CD4-positive, alpha-beta T cell (primary cell): ENCODE results near the gene GPX3. TPM values are rescaled to one million over a fixed set of nuclear protein-coding genes. Genes with fewer than 3 reads are reported as not detected.

Experiments
- ATAC-seq: fragments of 200-7000 bp; cut with Tn5 transposase; one replicate; pipeline ENCODE4 v1.10.0; 2022; ENCODE audit warnings: mild to moderate bottlenecking; ENCODE audit not compliant: poor library complexity
- CTCF ChIA-PET: fragments of 350-600 bp; sonication (Branson Sonifier 250); formaldehyde crosslinking; loops from one replicate; lab custom pipeline; 2021; ENCODE audit warnings: antibody characterized with exemption, inconsistent platforms; lab: Charles Lee
- POLR2A ChIA-PET: fragments of 350-600 bp; sonication (Branson Sonifier 250); formaldehyde crosslinking; loops from one replicate; lab custom pipeline; 2021; ENCODE audit warnings: antibody characterized with exemption, inconsistent platforms; lab: Charles Lee
- DNase-seq, 14 experiments: peaks; one replicate each; pipeline ENCODE4 v3.0.0-alpha.2; 2013 to 2020; ENCODE audit warnings: mixed read lengths in 2 of 14
- H3K27ac ChIP-seq, 2 donors: one replicate each; pipeline versions ENCODE4 v1.5.1 to v1.7.0; 2013; ENCODE audit warnings: low read length in 2 of 2, low read depth in 1 of 2, mild to moderate bottlenecking in 1 of 2
- H3K27me3 ChIP-seq, 2 experiments: 1 replicate in 1 of 2; 2 replicates in 1 of 2; pipeline versions ENCODE4 v1.6.1 to v1.7.0; 2013; ENCODE audit warnings: low read length in 2 of 2, control low read depth in 1 of 2, mild to moderate bottlenecking in 1 of 2, moderate library complexity in 1 of 2; ENCODE audit not compliant: insufficient read depth in 2 of 2, control insufficient read depth in 1 of 2
- H3K36me3 ChIP-seq: one replicate; pipeline ENCODE4 v1.6.1; 2013; ENCODE audit warnings: low read length, control low read depth; ENCODE audit not compliant: insufficient read depth
- H3K4me1 ChIP-seq: one replicate; pipeline ENCODE4 v1.6.1; 2013; ENCODE audit warnings: low read length, control low read depth; ENCODE audit not compliant: insufficient read depth
- H3K4me3 ChIP-seq: one replicate; pipeline ENCODE4 v1.5.1; 2013; ENCODE audit warnings: mild to moderate bottlenecking, low read length, moderate library complexity
- H3K9me3 ChIP-seq, 2 experiments: 1 replicate in 1 of 2; 2 replicates in 1 of 2; pipeline versions ENCODE4 v1.6.1 to v1.7.0; 2013; ENCODE audit warnings: low read length in 2 of 2, mild to moderate bottlenecking in 2 of 2, control low read depth in 1 of 2, moderate library complexity in 1 of 2; ENCODE audit not compliant: control insufficient read depth in 1 of 2, insufficient read depth in 1 of 2
- H3K27ac Mint-ChIP-seq: one replicate; pipeline ENCODE4 v1.8.0; 2020; ENCODE audit warnings: mixed read lengths
- H3K27me3 Mint-ChIP-seq: one replicate; pipeline ENCODE4 v1.8.0; 2021; ENCODE audit warnings: mixed read lengths
- H3K36me3 Mint-ChIP-seq: one replicate; pipeline ENCODE4 v1.8.0; 2021; ENCODE audit warnings: low read depth, mixed read lengths
- H3K4me1 Mint-ChIP-seq: one replicate; pipeline ENCODE4 v1.8.0; 2021; ENCODE audit warnings: low read depth, mixed read lengths
- H3K4me3 Mint-ChIP-seq: one replicate; pipeline ENCODE4 v1.8.0; 2020; ENCODE audit warnings: mild to moderate bottlenecking, mixed read lengths
- H3K9me3 Mint-ChIP-seq: one replicate; pipeline ENCODE4 v1.8.0; 2020; ENCODE audit warnings: mixed read lengths
- intact Hi-C, 2 experiments: fragments of 100-400 bp; cut with DNase I in 1 of 2; cut with micrococcal nuclease in 1 of 2; formaldehyde crosslinking; loops; one replicate each; pipeline versions ENCODE4 v1.15.1 to v1.9.0; 2023 to 2025; cut with DNase I, micrococcal nuclease
- total RNA-seq, 174 experiments: library from RNA in 2 of 174; stranded (reverse) in 2 of 174; gene quantifications; one replicate each; pipeline ENCODE4 v1.2.3 and lab custom pipeline; 2021 to 2026
- TF ChIP-seq, protein P1 (sequence below): fragments of 200-600 bp; IDR thresholded peaks from one replicate; pipeline ENCODE4 v1.8.0; 2022; ENCODE audit warnings: antibody characterized with exemption, mild to moderate bottlenecking

Gene GPX3
- total RNA-seq, 2 experiments from 2014 or later = 0.58 TPM; not detected in 1

DNA sequence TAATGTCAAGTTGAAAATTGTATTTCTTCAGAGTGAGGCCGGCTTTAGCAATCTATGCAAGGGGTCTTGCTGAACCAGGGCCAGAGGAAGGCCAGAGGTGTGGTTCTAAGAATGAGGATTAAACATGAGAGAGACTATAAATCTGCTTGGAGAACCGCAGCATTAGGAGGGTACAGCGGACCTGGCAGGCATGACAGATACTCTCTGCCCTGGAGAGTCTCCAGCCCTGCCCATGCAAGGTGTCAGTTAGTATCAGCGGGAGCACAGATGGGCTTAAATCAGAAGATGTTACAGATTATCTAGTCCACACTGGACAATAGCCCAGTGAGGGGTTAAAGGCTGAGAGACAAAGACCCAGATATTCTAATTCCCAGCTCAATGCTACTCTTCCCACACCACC is 11.5 kb upstream of the GPX3 start:
- POLR2A ChIA-PET = no interaction called here
- CTCF ChIA-PET = no interaction called here
- peaks cover 26% of the 10 kb centered on the region for H3K27me3 Mint-ChIP-seq
- H3K4me3 ChIP-seq = no peak overlapping the region
- intact Hi-C loops = no loop called here
- H3K36me3 Mint-ChIP-seq = no peaks in the 10 kb centered on the region
- H3K27ac ChIP-seq = no peak overlapping the region
- TF ChIP-seq, protein P1, sequence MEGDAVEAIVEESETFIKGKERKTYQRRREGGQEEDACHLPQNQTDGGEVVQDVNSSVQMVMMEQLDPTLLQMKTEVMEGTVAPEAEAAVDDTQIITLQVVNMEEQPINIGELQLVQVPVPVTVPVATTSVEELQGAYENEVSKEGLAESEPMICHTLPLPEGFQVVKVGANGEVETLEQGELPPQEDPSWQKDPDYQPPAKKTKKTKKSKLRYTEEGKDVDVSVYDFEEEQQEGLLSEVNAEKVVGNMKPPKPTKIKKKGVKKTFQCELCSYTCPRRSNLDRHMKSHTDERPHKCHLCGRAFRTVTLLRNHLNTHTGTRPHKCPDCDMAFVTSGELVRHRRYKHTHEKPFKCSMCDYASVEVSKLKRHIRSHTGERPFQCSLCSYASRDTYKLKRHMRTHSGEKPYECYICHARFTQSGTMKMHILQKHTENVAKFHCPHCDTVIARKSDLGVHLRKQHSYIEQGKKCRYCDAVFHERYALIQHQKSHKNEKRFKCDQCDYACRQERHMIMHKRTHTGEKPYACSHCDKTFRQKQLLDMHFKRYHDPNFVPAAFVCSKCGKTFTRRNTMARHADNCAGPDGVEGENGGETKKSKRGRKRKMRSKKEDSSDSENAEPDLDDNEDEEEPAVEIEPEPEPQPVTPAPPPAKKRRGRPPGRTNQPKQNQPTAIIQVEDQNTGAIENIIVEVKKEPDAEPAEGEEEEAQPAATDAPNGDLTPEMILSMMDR = no peak
- H3K4me3 Mint-ChIP-seq = no peak overlapping the region
- H3K9me3 Mint-ChIP-seq = no peaks in the 10 kb centered on the region
- H3K4me1 ChIP-seq = no peaks in the 10 kb centered on the region
- DNase-seq (no peak), ATAC-seq (no peak)
- no peak overlapping the region for H3K27ac Mint-ChIP-seq
- H3K4me1 Mint-ChIP-seq = no peaks in the 10 kb centered on the region
- no peaks in the 10 kb centered on the region for H3K36me3 ChIP-seq
- peaks cover 0 to 2% of the 10 kb centered on the region in 2 experiments for H3K27me3 ChIP-seq
- H3K9me3 ChIP-seq = no peaks in the 10 kb centered on the region

DNA sequence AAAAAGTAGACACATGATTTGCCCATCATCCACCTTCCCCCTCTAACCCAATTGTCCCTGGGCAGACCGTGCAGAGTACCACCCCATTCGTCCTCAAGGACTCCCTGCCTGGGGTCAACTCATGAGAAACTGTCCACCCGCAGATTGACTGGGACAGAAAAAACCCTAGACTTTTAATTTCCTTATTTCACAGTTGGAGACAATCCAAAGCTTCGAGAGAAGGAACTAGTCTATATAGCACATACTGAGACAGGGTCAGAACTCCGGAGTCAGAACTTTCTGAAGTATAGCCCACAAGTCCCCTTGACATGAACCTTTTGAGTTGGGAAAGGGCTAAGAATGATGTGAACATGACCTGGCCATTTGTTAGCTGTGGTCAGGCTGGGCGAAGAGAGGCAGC is 7.5 kb upstream of the GPX3 start:
- H3K4me3 Mint-ChIP-seq = no peak overlapping the region
- POLR2A ChIA-PET = no interaction called here
- H3K36me3 ChIP-seq = no peaks in the 10 kb centered on the region
- H3K27ac Mint-ChIP-seq = no peak overlapping the region
- H3K4me3 ChIP-seq = no peak overlapping the region
- no peaks in the 10 kb centered on the region for H3K9me3 ChIP-seq
- H3K27ac ChIP-seq = no peak overlapping the region
- H3K4me1 ChIP-seq = no peaks in the 10 kb centered on the region
- no peak for ATAC-seq
- DNase-seq = no peak
- TF ChIP-seq, protein P1 = no peak
- H3K36me3 Mint-ChIP-seq = no peaks in the 10 kb centered on the region
- CTCF ChIA-PET = no interaction called here
- H3K4me1 Mint-ChIP-seq = no peaks in the 10 kb centered on the region
- no peaks in the 10 kb centered on the region for H3K9me3 Mint-ChIP-seq
- intact Hi-C loops = no loop called here
- peaks cover 26% of the 10 kb centered on the region for H3K27me3 Mint-ChIP-seq
- no peaks in the 10 kb centered on the region for H3K27me3 ChIP-seq

DNA sequence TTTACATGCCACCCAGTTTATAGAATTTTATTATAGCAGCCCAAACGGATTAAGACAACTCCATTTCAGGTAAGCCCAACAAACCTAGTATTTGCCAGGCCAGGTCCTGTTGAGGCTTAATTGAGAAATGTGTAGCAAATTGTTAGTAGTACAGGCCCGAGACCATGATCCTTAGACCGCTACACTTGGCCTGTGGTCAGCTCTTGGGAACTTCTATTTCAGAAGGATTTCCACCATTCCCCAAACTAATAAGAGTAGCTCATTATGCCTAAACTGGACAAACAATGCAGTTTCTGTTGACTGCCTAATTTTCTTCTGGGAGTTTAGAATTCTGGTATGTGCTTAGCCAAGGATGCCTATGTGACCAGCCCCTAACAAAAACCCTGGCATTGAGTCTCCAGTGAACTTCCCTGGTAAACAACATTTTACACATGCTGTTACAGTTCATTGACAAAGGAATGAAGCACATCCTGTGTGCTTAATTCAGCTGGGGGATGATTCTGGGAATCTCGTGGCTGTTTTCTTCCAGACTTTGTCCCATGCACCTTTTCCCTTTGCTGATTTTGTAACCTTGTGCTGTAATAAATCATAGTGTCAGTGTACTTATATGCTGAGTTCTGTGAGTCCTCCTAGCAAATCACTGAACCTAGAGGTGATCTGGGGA is 5.6 kb upstream of the GPX3 start:
- no peak overlapping the region for H3K27ac Mint-ChIP-seq
- H3K27me3 Mint-ChIP-seq = peaks cover 12% of the 10 kb centered on the region
- peaks cover 15% of the 10 kb centered on the region for H3K4me1 Mint-ChIP-seq
- ATAC-seq (no peak), DNase-seq (no peak)
- no peaks in the 10 kb centered on the region for H3K36me3 Mint-ChIP-seq
- Histone ChIP-seq H3K9me3 (no peaks in the 10 kb centered on the region), H3K27ac (no peak overlapping the region), H3K36me3 (no peaks in the 10 kb centered on the region), H3K4me3 (no peak overlapping the region), H3K27me3 (no peaks in the 10 kb centered on the region), H3K4me1 (peaks cover under 1% of the 10 kb centered on the region)
- H3K4me3 Mint-ChIP-seq = no peak overlapping the region
- no peaks in the 10 kb centered on the region for H3K9me3 Mint-ChIP-seq
- intact Hi-C loops = no loop called here
- ChIA-PET CTCF (no interaction called here), POLR2A (no interaction called here)
- TF ChIP-seq, protein P1 = no peak
